ELR (cell line): ENCODE measurements around the gene CFAP58.

Experiments used
- DNase-seq: peaks from one replicate; pipeline ENCODE4 v3.0.0-alpha.2; 2015; ENCODE audit warnings: low read depth

Gene CFAP58

DNA sequence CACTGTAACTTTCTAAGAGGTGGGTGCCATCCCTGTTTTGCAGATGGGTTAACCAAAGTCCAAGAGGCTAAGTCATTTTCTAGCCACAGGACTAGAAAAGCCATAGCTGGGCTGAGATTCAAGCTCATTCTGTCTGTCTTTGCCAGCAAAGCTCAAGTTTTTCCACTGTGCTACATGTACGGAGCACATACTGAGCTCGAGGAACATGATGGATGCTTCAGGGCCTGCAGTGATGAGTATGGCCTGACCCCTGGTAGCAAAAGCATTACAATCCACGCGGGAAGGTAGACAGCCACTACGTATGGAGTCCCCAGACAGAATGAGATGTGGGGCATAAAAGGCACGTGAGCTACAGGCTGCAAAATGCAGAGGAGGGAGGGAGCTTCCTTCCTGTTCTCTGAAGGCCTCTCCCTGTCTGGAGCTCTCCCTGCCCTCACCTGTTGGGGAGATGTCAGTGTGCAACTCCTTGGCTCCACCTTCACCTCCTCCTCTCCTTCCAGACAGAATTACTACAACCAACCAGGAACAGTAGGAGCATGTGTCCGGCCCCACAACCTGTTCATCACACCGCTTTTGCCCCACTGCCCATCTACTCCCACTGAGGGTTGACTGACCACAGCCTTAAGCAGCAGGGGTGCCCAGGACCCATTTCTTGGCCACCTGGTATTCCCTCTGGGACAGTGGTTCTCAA lies 31.8 kb upstream of the CFAP58 start:
- DNase-seq, result no peak

GRCh38 chr10:104322416-104322782 lies 31.2 kb upstream of the CFAP58 start:
- DNase-seq, result no peak

- no peak for DNase-seq
Measured at GRCh38 chr10:104323085-104323484, 30.5 kb upstream of the CFAP58 start.

DNA sequence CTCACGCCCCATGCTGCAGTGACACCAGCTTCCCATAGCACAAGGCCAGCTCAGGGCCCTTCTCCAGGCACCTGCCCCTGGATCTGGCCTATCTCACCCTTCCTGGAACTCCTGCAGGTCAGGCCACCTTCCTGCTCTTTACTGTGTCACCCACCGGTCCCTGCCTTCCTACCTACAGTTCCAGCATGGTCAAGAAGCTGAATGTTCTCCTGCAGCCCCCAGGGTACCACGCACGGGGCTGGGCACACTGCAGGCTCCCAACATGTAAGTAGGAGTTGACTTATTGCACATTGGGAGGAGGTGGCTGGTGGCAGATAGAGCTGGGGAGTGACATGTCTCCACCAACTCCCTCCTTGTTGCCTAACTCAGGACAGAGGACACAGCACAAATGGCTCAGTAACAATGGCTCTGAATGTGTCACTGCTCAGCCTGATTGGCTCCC lies 29.9 kb upstream of the CFAP58 start:
- DNase-seq, result no peak

- DNase-seq, result no peak
Measured at GRCh38 chr10:104324221-104324686, 29.4 kb upstream of the CFAP58 start.

GRCh38 chr10:104324931-104325330 lies 28.7 kb upstream of the CFAP58 start:
- no peak for DNase-seq

- DNase-seq, result no peak
Measured at GRCh38 chr10:104325436-104326435, 27.9 kb upstream of the CFAP58 start.

DNA sequence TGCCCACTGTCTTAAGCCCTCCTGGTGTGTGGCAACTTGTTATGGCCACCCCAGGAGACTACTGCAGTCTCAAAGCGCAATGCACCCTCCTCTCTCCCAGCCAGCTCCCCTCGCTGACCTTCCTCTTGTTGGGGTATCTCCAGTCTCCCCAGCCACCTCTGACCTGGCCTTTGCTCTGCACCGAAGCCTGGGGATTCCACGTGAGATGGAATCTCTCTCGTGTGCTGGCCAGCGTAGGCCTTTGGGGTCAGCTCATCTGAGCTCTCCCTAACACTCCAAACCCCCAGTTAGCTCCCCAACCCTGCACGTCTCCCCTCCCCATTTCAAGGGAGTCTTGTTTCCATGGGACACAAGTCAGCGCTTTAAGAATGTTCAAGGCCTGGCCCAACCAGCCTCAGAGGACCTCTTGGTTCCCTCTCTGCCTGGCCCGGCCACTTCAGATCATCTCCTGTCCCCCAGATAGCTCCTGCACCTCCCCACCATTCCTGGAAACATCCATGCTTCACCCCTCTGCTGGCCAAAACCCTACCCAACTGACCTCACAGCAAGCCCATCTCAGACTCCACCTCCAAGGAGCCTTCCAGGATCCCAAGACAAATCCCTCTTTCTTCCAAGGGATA lies 26.5 kb upstream of the CFAP58 start:
- no peak for DNase-seq

DNA sequence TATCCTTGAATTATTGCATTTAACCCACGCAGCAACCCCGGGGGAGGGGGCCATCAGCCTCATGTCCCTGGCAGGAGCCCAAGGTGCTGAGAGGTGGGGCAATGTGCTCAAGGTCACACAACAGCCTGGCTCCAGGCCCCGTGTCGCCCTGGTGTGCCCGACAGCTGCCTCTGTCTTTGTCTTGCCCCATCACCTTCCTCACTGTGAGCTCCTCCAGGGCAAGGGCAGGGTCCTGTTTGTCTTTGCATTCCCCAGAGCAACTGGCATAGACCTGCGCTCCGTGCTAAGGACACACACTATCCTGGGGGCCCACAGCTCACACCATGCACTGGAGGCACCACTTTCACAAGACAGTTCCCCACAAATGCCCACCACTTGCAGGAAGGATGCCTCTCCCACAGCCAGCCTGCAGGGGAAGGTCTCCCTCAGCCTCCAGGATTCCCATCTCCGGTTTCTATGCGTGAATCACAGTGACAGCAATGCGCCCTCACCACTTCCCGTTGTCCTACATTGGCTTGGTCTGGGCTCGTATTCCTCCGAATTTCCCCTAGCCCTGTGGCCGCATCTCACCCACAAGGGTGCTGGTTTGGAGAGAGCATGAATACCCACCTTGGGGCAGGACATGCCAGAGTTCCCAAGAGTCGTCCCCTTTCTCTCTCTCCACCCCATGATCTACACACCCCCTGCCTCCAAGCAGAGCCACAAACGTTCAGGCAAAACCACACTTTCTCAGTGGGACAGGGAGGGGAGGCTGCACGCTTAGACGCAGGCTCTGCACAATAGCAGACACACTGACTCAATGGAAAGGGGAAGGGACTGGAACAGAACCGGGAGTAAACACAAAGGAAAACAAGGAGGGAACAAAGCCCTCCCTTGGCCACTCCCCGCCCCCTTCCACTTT lies 25.6 kb upstream of the CFAP58 start:
- DNase-seq, result peak; percentile 94

GRCh38 chr10:104328646-104328895 lies 25.1 kb upstream of the CFAP58 start:
- DNase-seq, result no peak

GRCh38 chr10:104328896-104329710 lies 24.5 kb upstream of the CFAP58 start:
- peak; percentile 96 for DNase-seq

GRCh38 chr10:104329735-104330134 lies 23.9 kb upstream of the CFAP58 start:
- DNase-seq, result peak; percentile 92

GRCh38 chr10:104330168-104331110 lies 23.2 kb upstream of the CFAP58 start:
- peak; percentile 80 for DNase-seq

DNA sequence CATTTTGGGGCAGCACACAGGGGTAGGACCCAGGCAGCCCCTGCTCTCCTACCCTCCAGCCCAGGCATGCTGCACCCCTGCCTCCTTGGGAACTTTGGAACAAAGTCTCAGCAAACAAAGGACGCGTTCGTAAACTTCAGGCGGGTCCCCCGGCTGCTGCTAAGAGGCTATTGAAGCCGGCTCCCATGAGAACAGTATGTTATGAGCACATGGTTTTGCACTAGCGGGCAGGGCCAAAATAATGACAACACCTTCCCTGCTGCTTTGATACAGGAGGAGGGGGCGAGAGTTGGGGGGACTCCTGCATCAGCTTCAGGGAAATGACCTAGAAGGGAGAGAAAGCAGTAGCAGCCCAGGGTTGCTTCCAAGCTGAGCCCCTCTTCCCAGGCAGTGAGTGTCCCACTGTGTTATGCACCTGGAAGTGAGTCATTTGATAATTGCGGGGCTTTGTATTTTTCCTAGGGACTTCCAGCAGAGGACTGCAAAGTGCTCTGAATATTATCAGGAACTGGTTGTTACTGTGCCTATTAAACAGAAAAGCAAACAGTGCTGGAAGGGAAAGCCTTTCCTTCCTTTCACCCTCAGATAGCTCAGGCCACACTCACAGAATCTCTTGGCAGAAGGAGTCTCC lies 22.3 kb upstream of the CFAP58 start:
- DNase-seq, result peak; percentile 85

GRCh38 chr10:104332243-104333031 lies 21.2 kb upstream of the CFAP58 start:
- no peak for DNase-seq

GRCh38 chr10:104333032-104333727 lies 20.5 kb upstream of the CFAP58 start:
- DNase-seq, result no peak

DNA sequence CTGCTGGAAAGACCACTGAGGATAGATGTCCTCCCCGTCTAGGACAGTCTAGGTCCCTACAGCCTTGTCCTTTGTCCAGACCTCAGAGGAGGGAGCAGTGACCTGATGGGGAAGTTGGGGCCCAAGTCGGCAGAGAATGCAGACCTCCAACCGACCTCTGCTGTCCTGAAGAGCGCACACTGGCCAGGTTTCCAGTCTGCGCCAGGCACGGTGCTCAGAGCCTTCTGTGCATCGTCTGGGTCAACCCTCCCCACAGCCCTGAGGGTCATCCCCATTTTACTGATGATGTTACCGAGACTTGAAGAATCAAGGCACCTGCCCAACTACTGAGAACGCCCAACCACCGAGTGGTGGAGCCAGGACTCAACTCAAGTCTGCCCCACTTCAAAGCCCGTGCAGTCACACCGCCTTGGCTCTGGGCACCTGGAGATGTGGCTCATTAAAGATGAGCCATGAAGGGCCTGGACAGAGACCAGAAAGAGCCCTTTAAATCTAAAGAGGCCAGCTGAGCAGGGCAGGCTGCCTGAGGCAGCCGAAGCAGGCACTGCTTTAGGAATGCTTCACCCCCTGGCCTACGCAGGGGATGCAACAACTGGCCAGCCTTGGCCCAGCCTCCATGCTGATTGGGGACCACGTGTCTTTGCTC lies 19.8 kb upstream of the CFAP58 start:
- no peak for DNase-seq
